ENCODE results near the gene RTL3. TPM values are rescaled to one million over a fixed set of nuclear protein-coding genes. Genes with fewer than 3 reads are reported as not detected.

RTL3 gene, protein sequence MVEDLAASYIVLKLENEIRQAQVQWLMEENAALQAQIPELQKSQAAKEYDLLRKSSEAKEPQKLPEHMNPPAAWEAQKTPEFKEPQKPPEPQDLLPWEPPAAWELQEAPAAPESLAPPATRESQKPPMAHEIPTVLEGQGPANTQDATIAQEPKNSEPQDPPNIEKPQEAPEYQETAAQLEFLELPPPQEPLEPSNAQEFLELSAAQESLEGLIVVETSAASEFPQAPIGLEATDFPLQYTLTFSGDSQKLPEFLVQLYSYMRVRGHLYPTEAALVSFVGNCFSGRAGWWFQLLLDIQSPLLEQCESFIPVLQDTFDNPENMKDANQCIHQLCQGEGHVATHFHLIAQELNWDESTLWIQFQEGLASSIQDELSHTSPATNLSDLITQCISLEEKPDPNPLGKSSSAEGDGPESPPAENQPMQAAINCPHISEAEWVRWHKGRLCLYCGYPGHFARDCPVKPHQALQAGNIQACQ
- 1 to 10 TPM; 1.7 to 5.7 (median 3.3) TPM for total RNA-seq

DNA sequence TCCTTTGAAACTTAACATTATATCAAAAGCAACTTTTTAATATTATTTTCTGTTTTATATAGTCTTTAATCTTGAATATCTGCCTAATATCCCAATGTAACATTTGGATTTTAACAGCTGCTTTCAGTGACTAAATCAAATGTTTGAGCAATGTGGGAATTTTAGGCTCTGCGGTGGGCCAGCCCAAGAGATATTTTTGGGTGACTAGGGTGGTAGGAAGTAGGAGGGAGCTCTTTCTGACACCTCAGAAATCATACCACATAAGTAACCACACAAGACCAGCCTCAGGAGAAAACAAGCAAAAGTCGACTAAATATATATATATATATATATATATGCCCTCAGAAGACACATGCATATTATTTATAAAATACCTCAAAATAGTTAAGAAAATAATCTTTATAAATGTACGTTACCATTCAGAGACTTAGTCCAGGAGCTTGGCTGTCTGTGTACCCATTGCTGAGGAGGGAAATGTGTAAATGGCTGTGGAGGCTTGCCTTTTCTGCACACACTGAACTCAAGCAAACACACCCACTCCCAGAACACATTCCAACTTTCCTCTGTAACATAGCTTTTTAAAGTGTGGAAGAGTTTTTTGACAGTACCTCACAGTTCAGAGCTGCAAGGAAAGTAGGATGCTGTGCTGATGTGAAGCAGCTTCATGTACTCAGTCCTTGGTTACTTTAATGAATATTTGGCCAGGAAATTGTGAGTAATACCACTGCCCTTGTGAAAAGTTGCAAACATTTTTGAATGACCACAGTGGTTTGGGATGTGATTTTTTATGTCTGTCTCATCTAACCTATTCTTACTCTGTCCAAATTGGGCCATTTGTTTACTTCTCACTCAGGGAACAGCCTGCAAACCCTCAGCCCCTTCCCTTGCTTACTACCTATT is at the start of gene RTL3:
RTL3 (minus strand) TSS at position 484 of the 900 bp plus-strand sequence. CDS start 908 bp downstream, outside the sequence.
- 32% methylated on average over 3 of the region's 3 CpGs for WGBS
- TF ChIP-seq POLR2A (IDR thresholded peaks at IDR 0.05; ENCODE audit: low read depth), result no peak
- TF ChIP-seq POLR2AphosphoS5 (IDR thresholded peaks at IDR 0.05), result peak in 1 of 2 donors; percentile 60
- H3K27ac ChIP-seq (replicated peaks in 1 of 4), result peak within 1 kb of the TSS; percentile 20 to 51 (median 44)

DNA sequence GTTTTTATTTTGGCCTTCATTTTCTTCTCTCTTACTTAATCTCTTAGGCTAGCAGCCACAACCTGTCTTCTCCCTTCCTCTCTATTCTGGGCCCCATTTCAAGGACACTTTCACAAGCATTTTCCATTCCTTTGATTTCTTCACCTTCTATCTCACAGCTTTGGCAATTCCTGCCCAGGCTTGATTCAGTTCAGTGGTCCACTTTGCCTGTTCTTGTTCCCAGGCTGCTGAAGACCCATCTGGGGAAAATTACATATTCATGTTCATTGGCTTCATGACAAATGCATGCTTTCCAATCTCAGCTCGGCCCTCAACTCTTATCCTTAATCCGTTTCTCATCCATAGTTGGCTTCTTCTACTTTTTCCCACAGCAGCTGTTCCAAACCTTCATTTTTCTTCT is 49.7 kb upstream of the RTL3 start:
- no peaks in the 10 kb centered on the region for H3K4me1 ChIP-seq
- intact Hi-C loops (cut with DNase I), result no loop called here
- no peak overlapping the region for H3K4me3 ChIP-seq
- DNase-seq (ENCODE audit: extremely low spot score), result no peak
- H3K27me3 ChIP-seq, result no peaks in the 10 kb centered on the region
- no peaks in the 10 kb centered on the region for H3K9me3 ChIP-seq
- no peaks in the 10 kb centered on the region for H3K36me3 ChIP-seq
- H3K27ac ChIP-seq (replicated peaks in 1 of 4), result no peak overlapping the region
- 47% methylated on average over 2 of the region's 2 CpGs for WGBS
- no peak for TF ChIP-seq POLR2A (IDR thresholded peaks at IDR 0.05; ENCODE audit: low read depth)
- TF ChIP-seq EP300 (IDR thresholded peaks at IDR 0.05), result no peak
- TF ChIP-seq POLR2AphosphoS5 (IDR thresholded peaks at IDR 0.05), result no peak
- TF ChIP-seq, protein P1, sequence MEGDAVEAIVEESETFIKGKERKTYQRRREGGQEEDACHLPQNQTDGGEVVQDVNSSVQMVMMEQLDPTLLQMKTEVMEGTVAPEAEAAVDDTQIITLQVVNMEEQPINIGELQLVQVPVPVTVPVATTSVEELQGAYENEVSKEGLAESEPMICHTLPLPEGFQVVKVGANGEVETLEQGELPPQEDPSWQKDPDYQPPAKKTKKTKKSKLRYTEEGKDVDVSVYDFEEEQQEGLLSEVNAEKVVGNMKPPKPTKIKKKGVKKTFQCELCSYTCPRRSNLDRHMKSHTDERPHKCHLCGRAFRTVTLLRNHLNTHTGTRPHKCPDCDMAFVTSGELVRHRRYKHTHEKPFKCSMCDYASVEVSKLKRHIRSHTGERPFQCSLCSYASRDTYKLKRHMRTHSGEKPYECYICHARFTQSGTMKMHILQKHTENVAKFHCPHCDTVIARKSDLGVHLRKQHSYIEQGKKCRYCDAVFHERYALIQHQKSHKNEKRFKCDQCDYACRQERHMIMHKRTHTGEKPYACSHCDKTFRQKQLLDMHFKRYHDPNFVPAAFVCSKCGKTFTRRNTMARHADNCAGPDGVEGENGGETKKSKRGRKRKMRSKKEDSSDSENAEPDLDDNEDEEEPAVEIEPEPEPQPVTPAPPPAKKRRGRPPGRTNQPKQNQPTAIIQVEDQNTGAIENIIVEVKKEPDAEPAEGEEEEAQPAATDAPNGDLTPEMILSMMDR (IDR thresholded peaks at IDR 0.05), result no peak

More for the DNA sequence above, at the start of gene RTL3:
- peak within 1 kb of the TSS in 1 of 4 donors; percentile 20 for H3K4me3 ChIP-seq
- H3K4me1 ChIP-seq, result peaks cover 0 to 17% (median 5%) of the 10 kb centered on the region in 4 donors
- no peaks in the 10 kb centered on the region for H3K36me3 ChIP-seq
- H3K9me3 ChIP-seq, result no peaks in the 10 kb centered on the region
- H3K27me3 ChIP-seq, result peaks cover 0 to 5% (median 0%) of the 10 kb centered on the region in 4 donors
- intact Hi-C loops (cut with DNase I), result no loop called here
- no peak for DNase-seq (ENCODE audit: extremely low spot score)

DNA sequence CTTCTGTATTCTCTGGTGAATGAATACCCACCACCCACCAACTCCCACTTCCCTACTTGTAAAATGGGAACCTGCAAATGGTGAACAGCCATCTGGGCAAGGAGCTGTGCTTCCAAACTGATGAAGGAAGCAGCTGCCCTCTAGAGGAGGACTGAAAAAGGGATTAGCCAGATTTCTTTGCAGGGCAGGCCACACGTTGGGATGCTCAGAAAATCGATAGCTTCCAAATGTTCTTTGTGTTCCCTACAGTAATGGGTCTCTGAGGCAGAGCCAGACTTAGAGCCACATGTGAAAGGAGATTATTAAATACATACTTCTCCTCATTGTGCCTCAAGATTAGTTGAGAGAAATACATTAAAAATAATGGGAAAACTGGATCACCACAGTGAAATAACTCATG is 49.1 kb upstream of the RTL3 start:
- no peaks in the 10 kb centered on the region for H3K36me3 ChIP-seq
- WGBS, result 36% methylated on average over 2 of the region's 2 CpGs
- H3K9me3 ChIP-seq, result no peaks in the 10 kb centered on the region
- H3K27ac ChIP-seq (replicated peaks in 1 of 4), result no peak overlapping the region
- no peaks in the 10 kb centered on the region for H3K27me3 ChIP-seq
- H3K4me3 ChIP-seq, result no peak overlapping the region
- no peak for DNase-seq (ENCODE audit: extremely low spot score)
- intact Hi-C loops (cut with DNase I), result no loop called here
- TF ChIP-seq EP300 (IDR thresholded peaks at IDR 0.05) (no peak), POLR2AphosphoS5 (IDR thresholded peaks at IDR 0.05) (no peak), POLR2A (IDR thresholded peaks at IDR 0.05; ENCODE audit: low read depth) (no peak)
- TF ChIP-seq, protein P1 (IDR thresholded peaks at IDR 0.05), result peak in 2 of 3 experiments; percentile 20 to 27
- H3K4me1 ChIP-seq, result no peaks in the 10 kb centered on the region

DNA sequence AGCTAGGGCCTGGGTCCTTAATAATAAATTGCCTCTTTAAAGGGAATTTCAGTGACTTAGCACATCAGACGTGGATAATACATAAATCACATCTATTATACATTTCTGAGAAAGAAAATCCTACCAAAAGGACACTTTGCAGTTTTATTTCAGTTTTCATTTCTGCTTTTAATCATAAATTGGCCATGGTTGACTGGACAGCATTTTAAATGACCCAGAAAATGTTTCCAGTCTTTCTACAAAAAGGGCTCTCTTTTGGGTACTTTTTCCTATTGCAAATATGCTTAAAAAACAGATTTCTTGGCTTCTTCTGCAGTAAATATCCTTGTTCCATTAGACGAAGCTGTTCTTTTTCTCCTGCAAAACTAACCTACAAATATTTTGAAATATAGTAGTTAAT is 46.9 kb upstream of the RTL3 start:
- TF ChIP-seq EP300 (IDR thresholded peaks at IDR 0.05) (no peak), POLR2A (IDR thresholded peaks at IDR 0.05; ENCODE audit: low read depth) (no peak), POLR2AphosphoS5 (IDR thresholded peaks at IDR 0.05) (no peak)
- TF ChIP-seq, protein P1 (IDR thresholded peaks at IDR 0.05), result no peak
- Histone ChIP-seq H3K27ac (replicated peaks in 1 of 4) (no peak overlapping the region), H3K9me3 (no peaks in the 10 kb centered on the region), H3K36me3 (no peaks in the 10 kb centered on the region), H3K4me1 (no peaks in the 10 kb centered on the region), H3K4me3 (no peak overlapping the region), H3K27me3 (no peaks in the 10 kb centered on the region)
- no peak for DNase-seq (ENCODE audit: extremely low spot score)
- 19% methylated on average over 2 of the region's 2 CpGs for WGBS
- intact Hi-C loops (cut with DNase I), result no loop called here

DNA sequence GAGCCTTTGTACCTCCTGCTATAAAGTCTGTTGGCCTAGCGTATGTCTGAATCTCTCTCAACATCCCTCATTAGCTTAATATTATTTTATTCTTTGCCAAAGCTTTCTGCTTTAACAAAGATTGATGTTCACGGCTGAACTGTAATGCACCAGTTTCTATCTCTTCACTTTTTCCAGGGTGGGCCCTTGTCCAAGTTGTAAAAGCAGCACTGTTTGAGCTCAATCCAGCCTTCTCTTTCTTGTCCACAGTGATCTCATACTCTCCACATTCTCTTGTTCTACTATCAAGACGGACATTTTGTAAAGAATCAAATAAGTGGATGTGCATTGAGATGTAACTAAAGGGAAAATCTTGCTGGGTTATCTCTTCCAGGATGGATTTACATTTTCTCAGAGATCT is 34.4 kb upstream of the RTL3 start:
- Histone ChIP-seq H3K4me1 (no peaks in the 10 kb centered on the region), H3K4me3 (no peak overlapping the region), H3K36me3 (no peaks in the 10 kb centered on the region), H3K27ac (replicated peaks in 1 of 4) (no peak overlapping the region), H3K27me3 (no peaks in the 10 kb centered on the region), H3K9me3 (no peaks in the 10 kb centered on the region)
- intact Hi-C loops (cut with DNase I), result no loop called here
- 47% methylated on average over 3 of the region's 3 CpGs for WGBS
- TF ChIP-seq, protein P1 (IDR thresholded peaks at IDR 0.05), result no peak
- no peak for TF ChIP-seq POLR2AphosphoS5 (IDR thresholded peaks at IDR 0.05)
- no peak for TF ChIP-seq EP300 (IDR thresholded peaks at IDR 0.05)
- no peak for TF ChIP-seq POLR2A (IDR thresholded peaks at IDR 0.05; ENCODE audit: low read depth)
- no peak for DNase-seq (ENCODE audit: extremely low spot score)
